ENCODE results near the gene ABHD2.

Gene ABHD2

GRCh38 chr15:89161666-89162065 is 73.4 kb downstream of the ABHD2 start:
- no peak overlapping the region for H3K27ac Mint-ChIP-seq
- peaks cover 4% of the 10 kb centered on the region for H3K36me3 Mint-ChIP-seq (ENCODE audit: low read depth)

GRCh38 chr15:89163271-89164055 is 75.2 kb downstream of the ABHD2 start:
- no peak overlapping the region for H3K27ac Mint-ChIP-seq
- H3K4me3 Mint-ChIP-seq = no peak overlapping the region
- H3K4me1 Mint-ChIP-seq (ENCODE audit: low read depth) = peaks cover 11% of the 10 kb centered on the region
- H3K27me3 Mint-ChIP-seq (ENCODE audit: low read depth) = no peaks in the 10 kb centered on the region
- no peaks in the 10 kb centered on the region for H3K36me3 Mint-ChIP-seq (ENCODE audit: low read depth)
- H3K9me3 Mint-ChIP-seq = no peaks in the 10 kb centered on the region

More at GRCh38 chr15:89161666-89162065, 73.4 kb downstream of the ABHD2 start:
- H3K4me1 Mint-ChIP-seq (ENCODE audit: low read depth) = no peaks in the 10 kb centered on the region
- H3K27me3 Mint-ChIP-seq (ENCODE audit: low read depth) = no peaks in the 10 kb centered on the region
- no peak overlapping the region for H3K4me3 Mint-ChIP-seq
- H3K9me3 Mint-ChIP-seq = no peaks in the 10 kb centered on the region

DNA sequence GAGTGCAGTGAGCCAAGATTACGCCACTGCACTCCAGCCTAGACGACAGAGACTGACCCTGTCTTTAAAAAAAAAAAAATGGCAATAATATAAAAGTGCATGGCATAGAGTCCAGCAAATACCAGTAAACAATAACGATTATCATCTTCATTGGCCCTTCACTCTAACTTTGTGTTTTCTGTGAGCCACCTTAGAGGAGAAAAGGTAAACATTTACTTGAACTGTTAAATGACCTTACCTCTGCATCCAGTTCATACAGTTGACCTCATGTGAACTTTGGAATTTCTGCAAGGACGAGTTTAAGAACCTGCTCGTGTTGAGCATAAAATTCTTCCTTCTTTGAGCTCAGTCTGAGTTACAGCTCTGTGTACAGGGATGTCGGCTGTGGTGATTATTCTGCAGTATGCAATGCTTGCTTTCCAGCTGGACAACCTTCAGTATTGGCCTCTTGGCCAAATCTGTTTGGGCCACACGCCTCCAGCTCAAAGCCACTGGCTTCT is 76.5 kb downstream of the ABHD2 start:
- Mint-ChIP-seq H3K4me3 (no peak overlapping the region), H3K4me1 (ENCODE audit: low read depth) (peaks cover 13% of the 10 kb centered on the region), H3K27me3 (ENCODE audit: low read depth) (no peaks in the 10 kb centered on the region), H3K9me3 (no peaks in the 10 kb centered on the region), H3K36me3 (ENCODE audit: low read depth) (peaks cover 2% of the 10 kb centered on the region), H3K27ac (no peak overlapping the region)

DNA sequence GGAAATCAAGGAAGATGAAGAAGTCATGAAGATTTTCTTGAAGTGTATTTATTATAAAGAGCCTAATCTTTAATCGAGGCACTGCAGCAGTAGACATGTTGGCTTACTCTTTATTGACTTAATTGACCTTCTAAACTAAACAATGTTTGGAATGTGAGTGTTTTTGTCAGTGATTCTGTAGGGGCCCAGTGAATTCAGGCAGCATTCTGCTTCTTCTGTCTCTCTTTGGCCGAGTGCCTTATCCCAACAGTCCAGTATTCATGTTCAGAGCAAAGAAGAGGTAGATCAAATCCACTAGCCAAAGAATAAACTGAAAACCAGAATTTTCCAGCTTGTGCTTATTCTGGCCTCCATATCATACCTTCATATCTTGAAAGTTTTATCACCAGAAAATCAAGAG is 77.4 kb downstream of the ABHD2 start:
- Mint-ChIP-seq H3K4me3 (no peak overlapping the region), H3K4me1 (ENCODE audit: low read depth) (peaks cover 13% of the 10 kb centered on the region), H3K36me3 (ENCODE audit: low read depth) (peaks cover 2% of the 10 kb centered on the region), H3K27ac (no peak overlapping the region), H3K9me3 (no peaks in the 10 kb centered on the region), H3K27me3 (ENCODE audit: low read depth) (no peaks in the 10 kb centered on the region)

DNA sequence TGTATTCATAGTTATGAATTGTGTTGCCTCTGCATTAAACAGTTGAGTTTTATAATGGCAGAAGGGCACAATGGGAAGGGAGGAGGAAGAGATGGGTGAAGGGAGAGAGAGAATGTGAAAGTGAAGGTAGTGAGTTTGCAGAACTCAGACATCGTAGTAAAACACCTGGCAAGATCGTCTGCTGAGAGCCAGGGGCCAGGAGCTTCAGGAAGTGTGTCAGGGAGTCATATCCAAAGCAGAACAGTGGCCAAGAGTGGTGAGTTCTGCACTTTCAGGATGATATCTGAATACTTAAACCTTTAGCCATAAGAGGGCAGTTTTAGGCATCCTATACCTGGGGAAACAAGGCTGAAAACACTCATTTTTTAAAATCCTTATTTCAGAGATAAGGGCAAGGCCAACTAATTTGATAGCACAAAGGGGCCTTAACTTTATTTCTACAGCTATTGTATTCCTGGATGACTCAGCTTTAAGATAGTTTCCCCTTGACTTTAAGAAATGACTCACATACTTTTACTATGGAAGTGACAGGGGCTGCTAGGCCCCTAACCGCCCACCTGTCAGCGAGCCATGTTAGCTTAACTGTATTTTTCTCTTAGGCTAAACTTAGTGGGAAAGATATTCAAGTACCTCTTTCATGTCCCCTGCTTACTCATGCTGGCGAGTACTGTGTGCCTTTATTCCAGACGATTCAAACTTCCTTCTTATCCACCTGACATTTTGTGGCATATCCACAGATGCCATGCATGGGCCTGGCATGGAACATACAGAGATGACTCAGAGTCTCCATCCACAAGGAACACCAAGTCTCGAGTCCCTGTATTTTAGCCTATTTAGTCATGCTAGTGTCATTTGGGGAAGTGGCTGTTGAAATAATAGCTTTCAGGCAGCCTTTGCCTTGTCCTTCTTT is 79.3 kb downstream of the ABHD2 start:
- H3K27me3 Mint-ChIP-seq (ENCODE audit: low read depth) = no peaks in the 10 kb centered on the region
- peak overlapping the region; percentile 71 for H3K27ac Mint-ChIP-seq
- peaks cover 2% of the 10 kb centered on the region for H3K36me3 Mint-ChIP-seq (ENCODE audit: low read depth)
- peaks cover 13% of the 10 kb centered on the region for H3K4me1 Mint-ChIP-seq (ENCODE audit: low read depth)
- no peaks in the 10 kb centered on the region for H3K9me3 Mint-ChIP-seq
- peak overlapping the region; percentile 75 for H3K4me3 Mint-ChIP-seq

GRCh38 chr15:89168316-89168833 is 80.1 kb downstream of the ABHD2 start:
- no peaks in the 10 kb centered on the region for H3K9me3 Mint-ChIP-seq
- H3K4me3 Mint-ChIP-seq = no peak overlapping the region
- H3K27ac Mint-ChIP-seq = no peak overlapping the region
- peaks cover 2% of the 10 kb centered on the region for H3K36me3 Mint-ChIP-seq (ENCODE audit: low read depth)
- no peaks in the 10 kb centered on the region for H3K27me3 Mint-ChIP-seq (ENCODE audit: low read depth)
- H3K4me1 Mint-ChIP-seq (ENCODE audit: low read depth) = peaks cover 13% of the 10 kb centered on the region

GRCh38 chr15:89170364-89170763 is 82.1 kb downstream of the ABHD2 start:
- Mint-ChIP-seq H3K27me3 (ENCODE audit: low read depth) (no peaks in the 10 kb centered on the region), H3K4me3 (no peak overlapping the region), H3K4me1 (ENCODE audit: low read depth) (peaks cover 13% of the 10 kb centered on the region), H3K36me3 (ENCODE audit: low read depth) (peaks cover 2% of the 10 kb centered on the region), H3K9me3 (no peaks in the 10 kb centered on the region), H3K27ac (no peak overlapping the region)

- Mint-ChIP-seq H3K36me3 (ENCODE audit: low read depth) (peaks cover 2% of the 10 kb centered on the region), H3K9me3 (no peaks in the 10 kb centered on the region), H3K4me1 (ENCODE audit: low read depth) (peaks cover 13% of the 10 kb centered on the region), H3K4me3 (no peak overlapping the region), H3K27ac (no peak overlapping the region), H3K27me3 (ENCODE audit: low read depth) (no peaks in the 10 kb centered on the region)
Observed at GRCh38 chr15:89171136-89172072, 83.1 kb downstream of the ABHD2 start.

GRCh38 chr15:89172921-89173320 is 84.7 kb downstream of the ABHD2 start:
- H3K4me3 Mint-ChIP-seq = no peak overlapping the region
- H3K27ac Mint-ChIP-seq = no peak overlapping the region
- peaks cover 7% of the 10 kb centered on the region for H3K4me1 Mint-ChIP-seq (ENCODE audit: low read depth)
- no peaks in the 10 kb centered on the region for H3K27me3 Mint-ChIP-seq (ENCODE audit: low read depth)
- no peaks in the 10 kb centered on the region for H3K9me3 Mint-ChIP-seq
- H3K36me3 Mint-ChIP-seq (ENCODE audit: low read depth) = peaks cover 9% of the 10 kb centered on the region

DNA sequence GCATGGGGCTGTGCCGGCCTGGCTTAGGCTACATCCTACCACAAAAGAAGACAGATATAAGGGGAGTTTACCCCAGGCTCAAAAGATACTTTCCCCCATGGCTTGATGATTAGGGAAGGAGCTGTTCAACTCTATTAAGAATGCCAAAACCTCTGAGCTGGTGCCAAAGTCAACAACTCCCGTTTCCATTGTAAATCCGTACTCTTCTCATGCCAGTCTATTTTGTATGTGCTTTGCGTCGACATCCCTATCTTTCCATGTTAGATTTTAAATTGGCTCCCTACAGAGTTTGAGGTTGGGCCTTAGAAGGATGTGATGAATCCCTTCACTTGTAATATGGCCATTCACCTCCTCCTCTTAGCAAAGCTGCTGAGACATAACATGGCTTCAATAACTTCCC is 86.2 kb downstream of the ABHD2 start:
- Mint-ChIP-seq H3K4me1 (ENCODE audit: low read depth) (peaks cover 8% of the 10 kb centered on the region), H3K36me3 (ENCODE audit: low read depth) (peaks cover 10% of the 10 kb centered on the region), H3K27ac (no peak overlapping the region), H3K9me3 (no peaks in the 10 kb centered on the region), H3K27me3 (ENCODE audit: low read depth) (no peaks in the 10 kb centered on the region), H3K4me3 (no peak overlapping the region)

- H3K36me3 Mint-ChIP-seq (ENCODE audit: low read depth) = peaks cover 10% of the 10 kb centered on the region
- H3K27ac Mint-ChIP-seq = no peak overlapping the region
- no peaks in the 10 kb centered on the region for H3K27me3 Mint-ChIP-seq (ENCODE audit: low read depth)
- H3K4me3 Mint-ChIP-seq = no peak overlapping the region
- no peaks in the 10 kb centered on the region for H3K9me3 Mint-ChIP-seq
- peaks cover 13% of the 10 kb centered on the region for H3K4me1 Mint-ChIP-seq (ENCODE audit: low read depth)
Observed at GRCh38 chr15:89175617-89176191, 87.4 kb downstream of the ABHD2 start.

- peaks cover 13% of the 10 kb centered on the region for H3K36me3 Mint-ChIP-seq (ENCODE audit: low read depth)
- no peaks in the 10 kb centered on the region for H3K27me3 Mint-ChIP-seq (ENCODE audit: low read depth)
- H3K4me1 Mint-ChIP-seq (ENCODE audit: low read depth) = peaks cover 13% of the 10 kb centered on the region
- H3K4me3 Mint-ChIP-seq = no peak overlapping the region
- no peaks in the 10 kb centered on the region for H3K9me3 Mint-ChIP-seq
- H3K27ac Mint-ChIP-seq = no peak overlapping the region
Observed at GRCh38 chr15:89177116-89177515, 88.9 kb downstream of the ABHD2 start.

- peaks cover 13% of the 10 kb centered on the region for H3K4me1 Mint-ChIP-seq (ENCODE audit: low read depth)
- no peaks in the 10 kb centered on the region for H3K9me3 Mint-ChIP-seq
- H3K36me3 Mint-ChIP-seq (ENCODE audit: low read depth) = peaks cover 13% of the 10 kb centered on the region
- peak overlapping the region; percentile 18 for H3K27ac Mint-ChIP-seq
- H3K4me3 Mint-ChIP-seq = no peak overlapping the region
- H3K27me3 Mint-ChIP-seq (ENCODE audit: low read depth) = no peaks in the 10 kb centered on the region
Observed at GRCh38 chr15:89177633-89178306, 89.5 kb downstream of the ABHD2 start.

Data from T-helper 1 cell treated with Interleukin-12 subunit alpha and Interleukin-12 subunit beta and Interleukin-4 antibody, amounts not matched to agents 30 μg/mL and 1 μg/mL, for 36 hours (primary cell).